Fibroblast of pulmonary artery (primary cell): ENCODE results near the gene CD44.

ENCODE experiments used
- DNase-seq: peaks from one replicate; pipeline ENCODE4 v3.0.0-alpha.2; 2010; ENCODE audit warnings: low read depth
- H3K4me3 ChIP-seq: replicated peaks from 2 replicates; pipeline ENCODE4 v1.5.1; 2011; ENCODE audit warnings: low read depth, mild to moderate bottlenecking, control low read depth, low read length, moderate library complexity
- CTCF ChIP-seq: IDR thresholded peaks from 2 replicates; pipeline ENCODE4 v1.5.1; 2011; ENCODE audit warnings: mild to moderate bottlenecking, control low read depth, low read length, inconsistent platforms; ENCODE audit errors: missing control alignments

Gene CD44

GRCh38 chr11:35230388-35230787 lies 91.4 kb downstream of the CD44 start:
- no peak for TF ChIP-seq CTCF
- DNase-seq = no peak
- no peak overlapping the region for H3K4me3 ChIP-seq

- TF ChIP-seq CTCF = no peak
- no peak for DNase-seq
- no peak overlapping the region for H3K4me3 ChIP-seq
Observed at GRCh38 chr11:35231076-35231860, 92.3 kb downstream of the CD44 start.

DNA sequence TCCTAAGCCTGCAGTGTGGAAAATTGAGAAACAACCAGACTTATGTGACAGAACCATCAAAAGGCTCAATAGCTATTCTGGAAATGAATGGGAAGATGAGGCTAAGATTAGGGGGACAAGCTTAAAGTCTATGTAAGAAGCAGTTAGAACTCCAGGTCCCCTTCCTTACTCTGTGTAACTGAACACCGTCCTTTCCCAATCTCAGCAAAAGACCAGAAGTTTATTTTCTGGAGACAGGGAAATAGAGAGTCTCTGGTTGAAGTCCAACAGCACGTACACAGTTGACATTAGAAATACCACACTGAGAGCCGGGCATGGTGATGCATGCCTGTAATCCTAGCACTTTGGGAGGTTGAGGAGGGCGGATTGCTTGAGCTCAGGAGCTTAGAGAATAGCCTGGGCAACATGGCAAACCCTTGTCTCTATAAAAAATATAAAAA lies 93.9 kb downstream of the CD44 start:
- H3K4me3 ChIP-seq = no peak overlapping the region
- no peak for TF ChIP-seq CTCF
- DNase-seq = no peak

DNA sequence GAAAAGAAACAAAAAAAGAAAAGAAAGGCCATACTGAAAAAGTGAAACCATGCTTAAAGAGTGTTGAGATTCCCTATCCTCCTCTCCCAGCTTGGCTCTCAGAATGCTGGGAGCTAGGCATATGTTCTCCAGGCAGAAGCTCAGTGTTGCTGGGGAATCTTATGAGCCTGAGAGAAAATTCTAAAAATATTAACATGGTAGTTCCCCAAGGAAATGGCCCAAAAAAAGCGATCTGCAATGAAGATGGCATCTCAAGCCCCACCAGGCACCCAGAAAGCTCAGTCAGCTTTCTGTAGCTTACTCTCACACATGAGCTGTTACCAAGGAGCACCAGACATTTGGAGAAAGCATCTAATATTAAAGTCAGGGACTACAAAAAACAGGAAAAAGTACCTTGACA lies 94.5 kb downstream of the CD44 start:
- no peak overlapping the region for H3K4me3 ChIP-seq
- no peak for DNase-seq
- TF ChIP-seq CTCF = no peak

DNA sequence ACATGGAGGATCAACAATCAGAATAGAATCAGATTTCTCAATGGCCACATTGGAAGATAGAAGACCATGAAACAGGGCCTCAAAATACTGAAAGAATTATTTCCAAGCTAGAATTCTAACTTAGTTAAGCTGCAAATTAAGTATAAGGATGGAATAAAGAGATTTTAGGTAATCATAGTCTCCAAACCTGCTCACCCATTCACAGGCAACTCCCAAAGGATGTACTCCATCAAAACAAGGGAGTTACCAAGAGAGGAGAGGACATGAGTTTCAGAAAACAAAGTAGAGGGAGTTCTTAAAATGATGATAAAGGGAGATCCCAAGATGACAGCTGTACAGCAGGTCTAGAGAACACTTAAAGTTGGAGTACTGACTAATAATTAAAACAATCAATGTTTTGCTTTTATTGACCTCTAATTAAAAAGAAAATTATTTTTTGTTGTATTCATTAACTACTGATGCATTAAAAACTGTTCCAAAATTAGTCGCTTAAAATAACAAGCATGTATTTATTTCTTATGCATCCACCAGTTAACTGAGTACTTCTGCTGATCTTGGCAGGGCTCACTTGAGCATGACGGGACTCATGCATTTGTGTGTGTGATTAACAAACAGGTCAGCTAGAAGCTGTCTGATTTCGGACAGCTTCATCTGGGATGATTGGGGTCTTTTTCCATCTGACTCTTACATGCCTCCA lies 95.6 kb downstream of the CD44 start:
- no peak overlapping the region for H3K4me3 ChIP-seq
- no peak for TF ChIP-seq CTCF
- no peak for DNase-seq

DNA sequence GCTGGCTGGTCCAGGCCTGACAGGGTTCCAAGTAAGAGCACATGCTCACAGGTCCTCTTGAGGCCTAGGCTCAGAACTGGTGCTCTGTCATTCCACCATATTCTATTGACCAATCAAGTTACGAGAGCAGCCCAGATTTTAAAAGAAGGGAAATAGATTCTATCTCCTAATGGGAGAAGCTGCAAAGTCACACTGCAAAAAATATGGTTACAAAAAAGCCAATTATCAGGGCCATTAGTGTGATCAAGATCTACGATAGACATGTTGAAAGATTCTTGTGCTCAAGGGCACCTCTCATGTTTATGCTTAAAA lies 96.1 kb downstream of the CD44 start:
- no peak for TF ChIP-seq CTCF
- DNase-seq = no peak
- no peak overlapping the region for H3K4me3 ChIP-seq
